Measurements from ENCODE around the gene CACNA1C. TPM values are rescaled to one million over a fixed set of nuclear protein-coding genes. Genes with fewer than 3 reads are reported as not detected.

The CACNA1C gene
- polyA plus RNA-seq, 1 of the 3 experiments (the other 2 are of a cell fraction): 1.5 TPM

GRCh38 chr12:2651068-2651965 is 598.5 kb downstream of the CACNA1C start:
- no peak overlapping the region for H3K27ac ChIP-seq (ENCODE audit: low read depth in 2 of 2, low read length in 1 of 2)
- POLR2A ChIA-PET: no interaction called here

GRCh38 chr12:2652011-2652400 is 599.2 kb downstream of the CACNA1C start:
- WGBS (ENCODE audit: low lambda C conversion rate): 71% methylated on average over 8 of the region's 14 CpGs
- POLR2A ChIA-PET: no interaction called here
- Histone ChIP-seq H3K9ac (no peak overlapping the region), H3K4me2 (no peak overlapping the region), H3K79me2 (ENCODE audit: insufficient read depth) (no peaks in the 10 kb centered on the region), H3K27me3 (ENCODE audit: insufficient read depth) (no peaks in the 10 kb centered on the region), H2AFZ (ENCODE audit: low read depth) (no peak overlapping the region), H3K4me3 (ENCODE audit: low read depth in 2 of 2, low read length in 1 of 2) (no peak overlapping the region), H3K36me3 (replicated peaks in 1 of 2; ENCODE audit: control insufficient read depth in 1 of 2, insufficient read depth in 2 of 2, low read length in 1 of 2) (peaks cover 10 to 12% of the 10 kb centered on the region in 2 experiments), H3K9me3 (0 out of 2 replicates have a peak, but pooled peaks cover 4% of the 10 kb centered on the region), H3K9me2 (no peaks in the 10 kb centered on the region), H4K20me1 (ENCODE audit: insufficient read depth) (no peaks in the 10 kb centered on the region), H3F3A (replicated peaks; ENCODE audit: insufficient read depth) (no peaks in the 10 kb centered on the region), H3K27ac (ENCODE audit: low read depth in 2 of 2, low read length in 1 of 2) (no peak overlapping the region), H3K4me1 (ENCODE audit: control insufficient read depth in 1 of 2, insufficient read depth in 2 of 2, low read depth in 1 of 2, low read length in 1 of 2) (no peaks in the 10 kb centered on the region; a peak in 1 of 4 replicates)
- CTCF ChIA-PET: interaction anchor here (0.6 kb wide), 1 partner anchor 10 kb away, joined by 3 read pairs; no protein-coding TSS in a partner anchor
- DNase-seq: no peak
- no peak for TF ChIP-seq SMC3 (IDR thresholded peaks at IDR 0.05; ENCODE audit: low read depth, low read length)
- TF ChIP-seq NRF1 (IDR thresholded peaks at IDR 0.05; ENCODE audit: low read depth, low read length): no peak
- TF ChIP-seq RXRA (IDR thresholded peaks at IDR 0.05; ENCODE audit: borderline replicate concordance, low read depth): no peak
- no peak for TF ChIP-seq MXI1 (IDR thresholded peaks at IDR 0.05; ENCODE audit: low read depth, low read length)
- no peak for TF ChIP-seq FOSL2 (IDR thresholded peaks at IDR 0.05; ENCODE audit: borderline replicate concordance, low read depth)
- no peak for TF ChIP-seq MAX (IDR thresholded peaks at IDR 0.05; ENCODE audit: low read depth)
- no peak for TF ChIP-seq ZBTB33 (IDR thresholded peaks at IDR 0.05; ENCODE audit: borderline replicate concordance, low read depth)
- no peak for TF ChIP-seq SIN3A (IDR thresholded peaks at IDR 0.05; ENCODE audit: borderline replicate concordance, low read depth, low read length)
- no peak for TF ChIP-seq CHD2 (IDR thresholded peaks at IDR 0.05; ENCODE audit: low read length, partially characterized antibody)
- TF ChIP-seq PBX3 (IDR thresholded peaks at IDR 0.05): no peak
- no peak for TF ChIP-seq RAD21 (IDR thresholded peaks at IDR 0.05; ENCODE audit: low read length)
- TF ChIP-seq MEF2A (IDR thresholded peaks at IDR 0.05; ENCODE audit: borderline replicate concordance, low read depth): no peak
- TF ChIP-seq RCOR1 (IDR thresholded peaks at IDR 0.05; ENCODE audit: low read length): no peak
- TF ChIP-seq IRF3 (IDR thresholded peaks at IDR 0.05; ENCODE audit: low read depth, low read length): no peak

More at GRCh38 chr12:2651068-2651965, 598.5 kb downstream of the CACNA1C start:
- Histone ChIP-seq H3K27me3 (ENCODE audit: insufficient read depth) (no peaks in the 10 kb centered on the region), H3K36me3 (replicated peaks in 1 of 2; ENCODE audit: control insufficient read depth in 1 of 2, insufficient read depth in 2 of 2, low read length in 1 of 2) (peaks cover 6 to 7% of the 10 kb centered on the region in 2 experiments), H3K9me2 (no peaks in the 10 kb centered on the region), H3K9me3 (0 out of 2 replicates have a peak, but pooled peaks cover 1% of the 10 kb centered on the region), H3F3A (replicated peaks; ENCODE audit: insufficient read depth) (no peaks in the 10 kb centered on the region), H3K4me3 (ENCODE audit: low read depth in 2 of 2, low read length in 1 of 2) (no peak overlapping the region), H4K20me1 (ENCODE audit: insufficient read depth) (no peaks in the 10 kb centered on the region), H2AFZ (ENCODE audit: low read depth) (no peak overlapping the region), H3K79me2 (ENCODE audit: insufficient read depth) (no peaks in the 10 kb centered on the region), H3K4me1 (ENCODE audit: control insufficient read depth in 1 of 2, insufficient read depth in 2 of 2, low read depth in 1 of 2, low read length in 1 of 2) (no peaks in the 10 kb centered on the region; a peak in 1 of 4 replicates), H3K4me2 (no peak overlapping the region), H3K9ac (no peak overlapping the region)
- CTCF ChIA-PET: interaction anchor here (0.6 kb wide), 1 partner anchor 9 kb away, joined by 3 read pairs; no protein-coding TSS in a partner anchor
- no peak for TF ChIP-seq EP300 (IDR thresholded peaks at IDR 0.05; ENCODE audit: borderline replicate concordance in 1 of 2, low read depth in 1 of 2, low read length in 1 of 2)
- no peak for TF ChIP-seq ZBTB33 (IDR thresholded peaks at IDR 0.05; ENCODE audit: borderline replicate concordance, low read depth)
- TF ChIP-seq RFX5 (IDR thresholded peaks at IDR 0.05; ENCODE audit: low read length): no peak
- TF ChIP-seq TCF12 (IDR thresholded peaks at IDR 0.05): no peak
- no peak for TF ChIP-seq SMC3 (IDR thresholded peaks at IDR 0.05; ENCODE audit: low read depth, low read length)
- no peak for TF ChIP-seq GATA2 (CRISPR knock-in tag; IDR thresholded peaks at IDR 0.05)
- WGBS (ENCODE audit: low lambda C conversion rate): 77% methylated on average over 31 of the region's 32 CpGs
- no peak for DNase-seq
